Measurements from ENCODE around the gene UBE2D2.

UBE2D2 gene

GRCh38 chr5:139648205-139649081, 87.3 kb downstream of the UBE2D2 start, which contains the start of gene CXXC5:
Gene CXXC5, plus strand, starts transcription at chr5:139648349. Its CDS starts 32,175 bp downstream, at chr5:139680524.
- peak; percentile 90 for DNase-seq (ENCODE audit: low spot score)

- no peak for DNase-seq (ENCODE audit: low spot score)
These were observed 88.2 kb downstream of the UBE2D2 start for GRCh38 chr5:139649082-139649991.

- no peak for DNase-seq (ENCODE audit: low spot score)
These were observed 89.0 kb downstream of the UBE2D2 start for GRCh38 chr5:139650031-139650688.

- DNase-seq (ENCODE audit: low spot score), result no peak
These were observed 89.5 kb downstream of the UBE2D2 start for GRCh38 chr5:139650689-139651042.

GRCh38 chr5:139651043-139651834, 90.1 kb downstream of the UBE2D2 start:
- DNase-seq (ENCODE audit: low spot score), result peak; percentile 74

- DNase-seq (ENCODE audit: low spot score), result peak; percentile 82
These were observed 91.0 kb downstream of the UBE2D2 start for GRCh38 chr5:139651853-139652787.

- DNase-seq (ENCODE audit: low spot score), result no peak
These were observed 91.7 kb downstream of the UBE2D2 start for GRCh38 chr5:139652788-139653241.

- DNase-seq (ENCODE audit: low spot score), result no peak
These were observed 92.5 kb downstream of the UBE2D2 start for GRCh38 chr5:139653616-139654015.

GRCh38 chr5:139654464-139654863, 93.3 kb downstream of the UBE2D2 start:
- DNase-seq (ENCODE audit: low spot score), result no peak

GRCh38 chr5:139654871-139655491, 93.8 kb downstream of the UBE2D2 start:
- DNase-seq (ENCODE audit: low spot score), result no peak

- no peak for DNase-seq (ENCODE audit: low spot score)
These were observed 94.7 kb downstream of the UBE2D2 start for GRCh38 chr5:139655727-139656271.

- peak; percentile 74 for DNase-seq (ENCODE audit: low spot score)
These were observed 96.5 kb downstream of the UBE2D2 start for GRCh38 chr5:139657363-139658321.

- DNase-seq (ENCODE audit: low spot score), result no peak
These were observed 97.4 kb downstream of the UBE2D2 start for GRCh38 chr5:139658501-139658927.

GRCh38 chr5:139658928-139659667, 98.0 kb downstream of the UBE2D2 start:
- peak; percentile 70 for DNase-seq (ENCODE audit: low spot score)

- no peak for DNase-seq (ENCODE audit: low spot score)
These were observed 98.6 kb downstream of the UBE2D2 start for GRCh38 chr5:139659695-139660101.

- DNase-seq (ENCODE audit: low spot score), result peak; percentile 90
These were observed 99.2 kb downstream of the UBE2D2 start for GRCh38 chr5:139660105-139660922.
